ENCODE measurements around the gene NKX6-2.

NKX6-2 gene

DNA sequence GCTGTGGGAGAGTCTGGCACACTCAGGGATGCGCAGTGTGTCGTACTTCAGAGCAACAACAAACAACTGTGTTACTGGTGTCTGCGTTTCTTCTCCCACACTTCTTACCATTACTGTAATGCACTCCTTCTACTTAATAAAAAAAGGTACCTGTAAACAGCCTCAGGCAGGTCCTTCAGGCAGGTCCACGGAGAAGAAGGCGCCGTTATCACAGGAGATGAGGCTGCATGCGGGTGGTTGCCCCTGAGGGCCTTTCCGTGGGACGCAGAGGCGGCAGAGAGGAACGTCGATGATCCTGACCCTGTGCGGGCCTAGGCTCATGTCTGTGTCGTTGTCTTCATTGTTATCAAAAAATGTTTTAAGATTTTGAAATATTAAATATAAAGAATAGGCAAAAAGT lies 29.4 kb downstream of the NKX6-2 start:
- no peak overlapping the region for H3K9ac ChIP-seq (ENCODE audit: low read length)
- TF ChIP-seq, protein P1, sequence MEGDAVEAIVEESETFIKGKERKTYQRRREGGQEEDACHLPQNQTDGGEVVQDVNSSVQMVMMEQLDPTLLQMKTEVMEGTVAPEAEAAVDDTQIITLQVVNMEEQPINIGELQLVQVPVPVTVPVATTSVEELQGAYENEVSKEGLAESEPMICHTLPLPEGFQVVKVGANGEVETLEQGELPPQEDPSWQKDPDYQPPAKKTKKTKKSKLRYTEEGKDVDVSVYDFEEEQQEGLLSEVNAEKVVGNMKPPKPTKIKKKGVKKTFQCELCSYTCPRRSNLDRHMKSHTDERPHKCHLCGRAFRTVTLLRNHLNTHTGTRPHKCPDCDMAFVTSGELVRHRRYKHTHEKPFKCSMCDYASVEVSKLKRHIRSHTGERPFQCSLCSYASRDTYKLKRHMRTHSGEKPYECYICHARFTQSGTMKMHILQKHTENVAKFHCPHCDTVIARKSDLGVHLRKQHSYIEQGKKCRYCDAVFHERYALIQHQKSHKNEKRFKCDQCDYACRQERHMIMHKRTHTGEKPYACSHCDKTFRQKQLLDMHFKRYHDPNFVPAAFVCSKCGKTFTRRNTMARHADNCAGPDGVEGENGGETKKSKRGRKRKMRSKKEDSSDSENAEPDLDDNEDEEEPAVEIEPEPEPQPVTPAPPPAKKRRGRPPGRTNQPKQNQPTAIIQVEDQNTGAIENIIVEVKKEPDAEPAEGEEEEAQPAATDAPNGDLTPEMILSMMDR (IDR thresholded peaks at IDR 0.05; ENCODE audit: low read depth, low read length) = no peak
- no peak for TF ChIP-seq EZH2phosphoT487 (IDR thresholded peaks at IDR 0.05; ENCODE audit: low read depth)
- no peaks in the 10 kb centered on the region for H3K4me1 ChIP-seq (ENCODE audit: low read length)
- no peak overlapping the region for H3K4me3 ChIP-seq (ENCODE audit: low read length)
- no peaks in the 10 kb centered on the region for H3K79me2 ChIP-seq (ENCODE audit: low read length)
- H2AFZ ChIP-seq (ENCODE audit: low read depth, low read length) = no peak overlapping the region
- no peaks in the 10 kb centered on the region for H3K9me3 ChIP-seq (ENCODE audit: insufficient read depth, low read length)
- H3K27me3 ChIP-seq (ENCODE audit: low read depth, low read length) = no peaks in the 10 kb centered on the region
- H3K36me3 ChIP-seq (replicated peaks; ENCODE audit: low read depth, low read length) = no peaks in the 10 kb centered on the region
- H4K20me1 ChIP-seq (ENCODE audit: insufficient read depth, low read length) = no peaks in the 10 kb centered on the region
- H3K4me2 ChIP-seq (ENCODE audit: low read length) = no peak overlapping the region
- H3K27ac ChIP-seq (ENCODE audit: low read length) = no peak overlapping the region

DNA sequence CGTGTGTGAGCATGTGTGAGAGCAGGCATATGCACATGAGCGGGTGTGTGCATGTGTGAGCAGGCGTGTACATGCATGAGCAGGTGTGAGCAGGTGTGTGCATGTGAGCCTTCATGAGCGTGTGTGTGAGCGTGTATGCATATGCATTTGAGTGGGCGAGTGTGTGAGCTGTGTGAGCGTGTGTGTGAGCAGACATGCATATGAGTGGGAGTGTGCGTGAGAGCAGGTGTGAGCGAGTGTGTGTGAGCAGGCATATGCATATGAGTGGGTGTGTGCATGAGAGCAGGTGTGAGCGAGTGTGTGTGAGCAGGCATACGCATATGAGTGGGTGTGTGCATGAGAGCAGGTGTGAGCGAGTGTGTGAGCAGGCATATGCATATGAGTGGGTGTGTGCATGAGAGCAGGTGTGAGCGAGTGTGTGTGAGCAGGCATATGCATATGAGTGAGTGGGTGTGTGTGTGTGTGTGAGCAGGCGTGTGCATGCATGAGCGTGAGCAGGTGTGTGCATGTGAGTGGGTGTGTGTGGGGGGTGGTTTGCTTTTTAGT lies 30.7 kb downstream of the NKX6-2 start:
- Histone ChIP-seq H3K9me3 (ENCODE audit: insufficient read depth, low read length) (no peaks in the 10 kb centered on the region), H3K27me3 (ENCODE audit: low read depth, low read length) (no peaks in the 10 kb centered on the region), H3K79me2 (ENCODE audit: low read length) (no peaks in the 10 kb centered on the region), H3K9ac (ENCODE audit: low read length) (no peak overlapping the region), H3K4me3 (ENCODE audit: low read length) (no peak overlapping the region), H3K36me3 (replicated peaks; ENCODE audit: low read depth, low read length) (no peaks in the 10 kb centered on the region), H4K20me1 (ENCODE audit: insufficient read depth, low read length) (no peaks in the 10 kb centered on the region), H3K4me2 (ENCODE audit: low read length) (no peak overlapping the region), H3K4me1 (ENCODE audit: low read length) (no peaks in the 10 kb centered on the region), H2AFZ (ENCODE audit: low read depth, low read length) (no peak overlapping the region), H3K27ac (ENCODE audit: low read length) (no peak overlapping the region)
- TF ChIP-seq, protein P1 (IDR thresholded peaks at IDR 0.05; ENCODE audit: low read depth, low read length) = no peak
- no peak for TF ChIP-seq EZH2phosphoT487 (IDR thresholded peaks at IDR 0.05; ENCODE audit: low read depth)

DNA sequence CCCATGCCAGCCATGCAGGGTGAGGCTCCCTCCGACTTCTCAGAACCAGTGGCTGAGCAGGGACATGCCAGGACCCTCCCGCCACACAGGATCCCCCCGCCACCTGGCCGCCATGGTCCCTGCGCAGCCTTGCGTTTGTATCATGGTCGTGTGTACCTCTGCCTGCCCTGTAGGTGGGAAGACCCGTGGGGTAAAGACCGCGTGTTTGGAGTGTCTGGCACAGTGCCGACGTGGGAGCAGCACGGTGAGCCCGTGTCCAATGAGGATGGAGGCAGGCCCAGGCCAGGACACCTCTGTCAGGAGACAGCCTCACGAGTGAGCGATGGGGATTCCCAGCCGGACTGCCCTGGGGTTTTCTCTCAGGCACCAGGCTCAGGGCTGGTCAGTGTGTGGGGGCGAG lies 31.9 kb downstream of the NKX6-2 start:
- H2AFZ ChIP-seq (ENCODE audit: low read depth, low read length) = no peak overlapping the region
- TF ChIP-seq, protein P1 (IDR thresholded peaks at IDR 0.05; ENCODE audit: low read depth, low read length) = no peak
- no peak for TF ChIP-seq EZH2phosphoT487 (IDR thresholded peaks at IDR 0.05; ENCODE audit: low read depth)
- H3K4me2 ChIP-seq (ENCODE audit: low read length) = no peak overlapping the region
- no peaks in the 10 kb centered on the region for H3K36me3 ChIP-seq (replicated peaks; ENCODE audit: low read depth, low read length)
- no peaks in the 10 kb centered on the region for H3K27me3 ChIP-seq (ENCODE audit: low read depth, low read length)
- no peak overlapping the region for H3K4me3 ChIP-seq (ENCODE audit: low read length)
- no peaks in the 10 kb centered on the region for H4K20me1 ChIP-seq (ENCODE audit: insufficient read depth, low read length)
- no peaks in the 10 kb centered on the region for H3K79me2 ChIP-seq (ENCODE audit: low read length)
- H3K27ac ChIP-seq (ENCODE audit: low read length) = no peak overlapping the region
- no peaks in the 10 kb centered on the region for H3K9me3 ChIP-seq (ENCODE audit: insufficient read depth, low read length)
- H3K9ac ChIP-seq (ENCODE audit: low read length) = no peak overlapping the region
- no peaks in the 10 kb centered on the region for H3K4me1 ChIP-seq (ENCODE audit: low read length)

- Histone ChIP-seq H4K20me1 (ENCODE audit: insufficient read depth, low read length) (no peaks in the 10 kb centered on the region), H3K27me3 (ENCODE audit: low read depth, low read length) (no peaks in the 10 kb centered on the region), H2AFZ (ENCODE audit: low read depth, low read length) (no peak overlapping the region), H3K4me3 (ENCODE audit: low read length) (no peak overlapping the region), H3K27ac (ENCODE audit: low read length) (no peak overlapping the region), H3K9ac (ENCODE audit: low read length) (no peak overlapping the region), H3K4me2 (ENCODE audit: low read length) (no peak overlapping the region), H3K36me3 (replicated peaks; ENCODE audit: low read depth, low read length) (no peaks in the 10 kb centered on the region), H3K79me2 (ENCODE audit: low read length) (no peaks in the 10 kb centered on the region), H3K4me1 (ENCODE audit: low read length) (no peaks in the 10 kb centered on the region), H3K9me3 (ENCODE audit: insufficient read depth, low read length) (no peaks in the 10 kb centered on the region)
- no peak for TF ChIP-seq EZH2phosphoT487 (IDR thresholded peaks at IDR 0.05; ENCODE audit: low read depth)
- TF ChIP-seq, protein P1 (IDR thresholded peaks at IDR 0.05; ENCODE audit: low read depth, low read length) = no peak
These were observed 32.4 kb downstream of the NKX6-2 start for GRCh38 chr10:132753596-132753995.

Measured in OCI-LY3 (cell line).